MM.1S (cell line): ENCODE data around the gene SPTLC3.
A peak's percentile ranks its signal among the peaks of the same experiment; 100 is the strongest.

ENCODE experiments used
- DNase-seq: peaks from one replicate; pipeline ENCODE4 v3.0.0-alpha.2; 2015
- H2AFZ ChIP-seq: fragments of 300-600 bp; sonication (generic); 2 replicates; pipeline ENCODE4 v1.6.0; 2016; ENCODE audit warnings: antibody characterized with exemption, low read length
- H3F3A ChIP-seq: fragments of 300-600 bp; sonication (generic); 2 replicates; pipeline ENCODE4 v1.6.1; 2016; ENCODE audit warnings: mild to moderate bottlenecking, antibody characterized with exemption, low read length, moderate library complexity, mixed read lengths; ENCODE audit not compliant: insufficient read depth
- H3K27ac ChIP-seq: fragments of 300-600 bp; sonication (generic); 2 replicates; pipeline ENCODE4 v1.5.1; 2016; ENCODE audit warnings: mild to moderate bottlenecking, low read length
- H3K27me3 ChIP-seq: fragments of 300-600 bp; sonication (generic); replicated peaks from 2 replicates; pipeline ENCODE4 v1.6.0; 2016; ENCODE audit warnings: low read length; ENCODE audit not compliant: insufficient read depth
- H3K36me3 ChIP-seq: fragments of 300-600 bp; sonication (generic); replicated peaks from 2 replicates; pipeline ENCODE4 v1.6.1; 2016; ENCODE audit warnings: mild to moderate bottlenecking, low read length, mixed read lengths; ENCODE audit not compliant: insufficient read depth
- H3K4me1 ChIP-seq: fragments of 300-600 bp; sonication (generic); 2 replicates; pipeline ENCODE4 v1.6.1; 2016; ENCODE audit warnings: low read length, mixed read lengths
- H3K4me2 ChIP-seq: fragments of 300-600 bp; sonication (generic); 2 replicates; pipeline ENCODE4 v1.6.0; 2016; ENCODE audit warnings: low read depth, low read length
- H3K4me3 ChIP-seq: fragments of 300-600 bp; sonication (generic); 2 replicates; pipeline ENCODE4 v1.5.1; 2016; ENCODE audit warnings: low read length, mixed read lengths
- H3K79me2 ChIP-seq: fragments of 300-600 bp; sonication (generic); 2 replicates; pipeline ENCODE4 v1.6.1; 2016; ENCODE audit warnings: mixed run types, low read length, mixed read lengths
- H3K9ac ChIP-seq: fragments of 300-600 bp; sonication (generic); 2 replicates; pipeline ENCODE4 v1.6.1; 2016; ENCODE audit warnings: low read length, mixed read lengths
- H3K9me2 ChIP-seq: fragments of 300-600 bp; sonication (generic); replicated peaks from 2 replicates; pipeline ENCODE4 v1.6.1; 2016; ENCODE audit warnings: mild to moderate bottlenecking, low read length, mixed read lengths; ENCODE audit not compliant: insufficient read depth
- H3K9me3 ChIP-seq: fragments of 300-600 bp; sonication (generic); replicated peaks from 2 replicates; pipeline ENCODE4 v1.6.1; 2016; ENCODE audit warnings: mild to moderate bottlenecking, low read length, mixed read lengths; ENCODE audit not compliant: insufficient read depth
- H4K20me1 ChIP-seq: fragments of 300-600 bp; sonication (generic); 2 replicates; pipeline ENCODE4 v1.6.1; 2016; ENCODE audit warnings: mild to moderate bottlenecking, low read length, moderate library complexity, mixed read lengths; ENCODE audit not compliant: insufficient read depth
- CTCF ChIP-seq: fragments of 300-600 bp; sonication (generic); IDR thresholded peaks from 2 replicates; pipeline ENCODE4 v1.5.1; 2016; ENCODE audit warnings: antibody characterized with exemption, low read length, mixed read lengths
- EZH2 ChIP-seq: fragments of 300-600 bp; sonication (generic); optimal IDR thresholded peaks from 2 replicates; pipeline ENCODE3; 2017; ENCODE audit warnings: low read depth, mild to moderate bottlenecking, antibody characterized with exemption, low read length, mixed read lengths
- EZH2phosphoT487 ChIP-seq: fragments of 300-600 bp; sonication (generic); IDR thresholded peaks from 2 replicates; pipeline ENCODE4 v1.6.1; 2018; ENCODE audit warnings: antibody characterized with exemption, low read length

SPTLC3 gene

GRCh38 chr20:13130707-13131103 lies 121.9 kb downstream of the SPTLC3 start:
- H4K20me1 ChIP-seq, result no peaks in the 10 kb centered on the region
- H3K4me2 ChIP-seq, result no peak overlapping the region
- H3K27ac ChIP-seq, result no peak overlapping the region
- H3K79me2 ChIP-seq, result no peaks in the 10 kb centered on the region
- no peaks in the 10 kb centered on the region for H3F3A ChIP-seq
- DNase-seq, result no peak
- no peaks in the 10 kb centered on the region for H3K27me3 ChIP-seq
- TF ChIP-seq CTCF, result no peak
- no peak for TF ChIP-seq EZH2phosphoT487
- TF ChIP-seq EZH2, result no peak
- no peaks in the 10 kb centered on the region for H3K9me2 ChIP-seq
- H3K9ac ChIP-seq, result no peak overlapping the region
- 0 out of 2 replicates have a peak, but pooled peaks cover 3% of the 10 kb centered on the region for H3K4me1 ChIP-seq
- no peak overlapping the region for H3K4me3 ChIP-seq
- H2AFZ ChIP-seq, result no peak overlapping the region
- no peaks in the 10 kb centered on the region for H3K9me3 ChIP-seq
- no peaks in the 10 kb centered on the region for H3K36me3 ChIP-seq

- H3K9me3 ChIP-seq, result no peaks in the 10 kb centered on the region
- no peak overlapping the region for H3K27ac ChIP-seq
- 0 out of 2 replicates have a peak, but pooled peaks cover 3% of the 10 kb centered on the region for H3K4me1 ChIP-seq
- DNase-seq, result no peak
- H3K27me3 ChIP-seq, result no peaks in the 10 kb centered on the region
- H2AFZ ChIP-seq, result no peak overlapping the region
- no peak overlapping the region for H3K4me2 ChIP-seq
- no peaks in the 10 kb centered on the region for H4K20me1 ChIP-seq
- H3K79me2 ChIP-seq, result no peaks in the 10 kb centered on the region
- H3K9ac ChIP-seq, result no peak overlapping the region
- H3K9me2 ChIP-seq, result no peaks in the 10 kb centered on the region
- H3F3A ChIP-seq, result no peaks in the 10 kb centered on the region
- no peaks in the 10 kb centered on the region for H3K36me3 ChIP-seq
- no peak overlapping the region for H3K4me3 ChIP-seq
- TF ChIP-seq EZH2phosphoT487 (no peak), EZH2 (no peak), CTCF (no peak)
These were observed 122.9 kb downstream of the SPTLC3 start for GRCh38 chr20:13131688-13132087.

GRCh38 chr20:13139459-13140150 lies 130.8 kb downstream of the SPTLC3 start:
- TF ChIP-seq EZH2phosphoT487 (no peak), EZH2 (no peak), CTCF (no peak)
- H4K20me1 ChIP-seq, result no peaks in the 10 kb centered on the region
- H3K27me3 ChIP-seq, result no peaks in the 10 kb centered on the region
- peak overlapping the region; percentile 30 for H3K4me2 ChIP-seq
- no peaks in the 10 kb centered on the region for H3K36me3 ChIP-seq
- no peak overlapping the region for H3K9ac ChIP-seq
- H3K27ac ChIP-seq, result peak overlapping the region; percentile 24; the same call in 1 of the 2 replicates
- H3K79me2 ChIP-seq, result no peaks in the 10 kb centered on the region
- H3K9me2 ChIP-seq, result no peaks in the 10 kb centered on the region
- H3K9me3 ChIP-seq, result no peaks in the 10 kb centered on the region
- peak overlapping the region; percentile 44 for H2AFZ ChIP-seq
- DNase-seq, result peak; percentile 60
- peaks cover 16% of the 10 kb centered on the region for H3K4me1 ChIP-seq
- 0 out of 2 replicates have a peak overlapping the region, but pooled peaks have one; percentile 5 for H3K4me3 ChIP-seq
- H3F3A ChIP-seq, result peaks cover 4% of the 10 kb centered on the region; the same call in 1 of the 2 replicates
